Measurements from ENCODE around the gene PCNX2.

PCNX2 gene

DNA sequence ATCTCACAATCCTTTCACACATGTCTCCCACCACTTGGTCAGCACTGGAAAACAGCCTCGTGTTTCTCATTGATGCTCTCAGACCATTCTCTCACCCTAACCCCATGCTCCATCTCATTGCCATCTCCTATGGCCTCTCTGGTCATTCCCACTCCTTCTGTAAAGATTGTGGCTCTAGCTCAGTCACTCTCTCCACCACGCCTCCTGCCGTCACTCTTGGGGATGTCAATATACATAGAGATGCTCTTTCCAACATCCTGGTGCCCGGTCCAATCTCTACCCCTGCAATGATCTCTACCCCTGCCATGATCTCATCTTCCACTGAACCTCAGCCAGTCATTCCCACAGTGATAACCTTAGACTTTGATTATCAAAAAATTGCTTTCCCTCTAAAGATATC is 255.0 kb downstream of the PCNX2 start:
- in situ Hi-C loops (cut with HindIII; ENCODE audit: low sequenced_read_pairs): no loop called here
- H3K4me3 ChIP-seq (ENCODE audit: low read depth, low read length): no peak overlapping the region
- DNase-seq (ENCODE audit: low read depth, low spot score): no peak
- TF ChIP-seq CTCF (IDR thresholded peaks at IDR 0.05; ENCODE audit: low read depth, low read length): no peak

GRCh38 chr1:233038581-233038980 is 256.9 kb downstream of the PCNX2 start:
- TF ChIP-seq CTCF (IDR thresholded peaks at IDR 0.05; ENCODE audit: low read depth, low read length): no peak
- H3K4me3 ChIP-seq (ENCODE audit: low read depth, low read length): no peak overlapping the region
- DNase-seq (ENCODE audit: low read depth, low spot score): no peak
- in situ Hi-C loops (cut with HindIII; ENCODE audit: low sequenced_read_pairs): no loop called here

- no peak for TF ChIP-seq CTCF (IDR thresholded peaks at IDR 0.05; ENCODE audit: low read depth, low read length)
- in situ Hi-C loops (cut with HindIII; ENCODE audit: low sequenced_read_pairs): no loop called here
- DNase-seq (ENCODE audit: low read depth, low spot score): no peak
- H3K4me3 ChIP-seq (ENCODE audit: low read depth, low read length): no peak overlapping the region
Observed at GRCh38 chr1:233037843-233038242, 257.7 kb downstream of the PCNX2 start.

DNA sequence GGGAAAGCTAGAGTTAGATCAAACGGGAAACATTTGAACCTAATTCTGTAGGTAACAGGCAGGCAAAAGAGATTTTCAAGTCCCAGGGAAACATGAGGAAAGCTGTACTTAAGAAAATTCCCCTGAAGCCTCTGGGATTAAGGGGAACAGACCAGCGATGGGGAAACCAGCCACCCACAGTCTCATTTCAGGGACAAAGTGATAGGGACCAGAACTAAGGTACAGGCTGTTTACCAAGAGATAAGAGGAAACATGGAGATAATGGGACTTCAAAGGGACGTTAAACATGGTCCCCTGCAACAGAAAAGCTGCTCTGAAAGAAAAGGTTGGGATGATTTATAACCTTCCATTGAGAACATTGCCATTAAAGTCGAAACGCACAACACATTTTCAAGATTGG is 260.7 kb downstream of the PCNX2 start:
- H3K4me3 ChIP-seq (ENCODE audit: low read depth, low read length): no peak overlapping the region
- no peak for DNase-seq (ENCODE audit: low read depth, low spot score)
- TF ChIP-seq CTCF (IDR thresholded peaks at IDR 0.05; ENCODE audit: low read depth, low read length): no peak
- in situ Hi-C loops (cut with HindIII; ENCODE audit: low sequenced_read_pairs): no loop called here

DNA sequence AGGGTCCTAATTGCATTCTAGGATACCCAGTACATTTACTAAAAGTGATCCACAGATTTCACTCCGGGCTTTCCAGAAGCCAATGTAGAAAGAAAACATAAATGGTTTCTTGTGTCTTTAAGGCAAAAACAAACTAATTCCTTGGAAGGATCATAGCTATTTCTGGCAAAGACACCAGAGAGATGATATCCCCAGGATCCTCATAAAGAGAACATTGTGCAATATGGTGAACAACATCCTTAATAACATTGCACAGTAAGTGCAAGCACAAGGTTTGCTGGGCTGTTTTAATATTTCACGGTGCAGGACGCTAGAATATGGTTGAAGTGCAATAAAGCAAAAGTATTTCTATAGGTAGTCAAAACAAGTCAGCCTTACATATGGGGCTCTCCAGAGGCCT is 262.2 kb downstream of the PCNX2 start:
- H3K4me3 ChIP-seq (ENCODE audit: low read depth, low read length): no peak overlapping the region
- peak; percentile 10 for DNase-seq (ENCODE audit: low read depth, low spot score)
- TF ChIP-seq CTCF (IDR thresholded peaks at IDR 0.05; ENCODE audit: low read depth, low read length): no peak
- in situ Hi-C loops (cut with HindIII; ENCODE audit: low sequenced_read_pairs): no loop called here

DNA sequence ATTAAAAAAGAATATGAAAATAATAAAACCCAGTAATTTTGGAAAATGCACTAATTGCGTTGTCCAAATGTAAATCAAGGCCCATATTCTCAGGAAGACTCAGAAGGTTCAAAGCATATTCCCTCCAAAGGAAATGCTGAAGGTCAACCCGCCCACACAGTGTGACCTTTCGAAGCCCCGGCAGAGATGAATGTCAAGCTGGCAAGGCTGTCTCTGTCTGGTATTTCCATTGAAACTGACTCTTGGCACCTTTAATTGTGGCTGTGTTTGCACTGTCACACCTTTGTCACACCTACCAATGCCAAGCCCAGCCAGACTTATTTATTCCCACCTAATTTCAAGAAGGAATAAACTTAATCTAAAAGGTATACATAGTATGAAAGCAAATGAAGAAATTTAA is 262.6 kb downstream of the PCNX2 start:
- no peak for DNase-seq (ENCODE audit: low read depth, low spot score)
- in situ Hi-C loops (cut with HindIII; ENCODE audit: low sequenced_read_pairs): no loop called here
- H3K4me3 ChIP-seq (ENCODE audit: low read depth, low read length): no peak overlapping the region
- TF ChIP-seq CTCF (IDR thresholded peaks at IDR 0.05; ENCODE audit: low read depth, low read length): no peak

DNA sequence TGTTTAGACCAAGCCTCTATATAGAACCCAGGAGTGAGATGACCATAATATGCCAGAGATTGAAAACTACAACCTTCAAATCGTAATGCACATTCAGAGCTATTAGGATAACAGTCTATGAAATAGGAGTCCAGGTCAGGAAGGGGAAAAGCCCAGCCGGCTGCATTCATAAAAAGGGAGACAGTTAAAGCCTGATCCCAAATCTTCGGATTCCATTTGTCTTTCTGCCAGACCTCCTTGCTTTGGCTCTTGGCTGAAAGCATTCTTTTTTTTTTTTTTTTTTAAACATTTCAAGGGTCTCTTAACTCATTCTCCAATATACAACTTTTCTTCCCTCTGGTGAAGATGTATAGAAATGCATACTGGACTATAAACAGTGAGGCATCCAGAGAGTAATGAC is 264.0 kb downstream of the PCNX2 start:
- no peak for TF ChIP-seq CTCF (IDR thresholded peaks at IDR 0.05; ENCODE audit: low read depth, low read length)
- in situ Hi-C loops (cut with HindIII; ENCODE audit: low sequenced_read_pairs): no loop called here
- H3K4me3 ChIP-seq (ENCODE audit: low read depth, low read length): no peak overlapping the region
- no peak for DNase-seq (ENCODE audit: low read depth, low spot score)
